22Rv1 (cell line): ENCODE measurements around the gene LHX2.
A peak's percentile ranks its signal among the peaks of the same experiment; 100 is the strongest.

ENCODE experiments used
- ZFX ChIP-seq: fragments of 450-650 bp; IDR thresholded peaks from 2 replicates; pipeline ENCODE4 v1.6.1; 2017; ENCODE audit warnings: antibody characterized with exemption, borderline replicate concordance
- TF ChIP-seq, protein P1 (sequence below): fragments of 450-650 bp; IDR thresholded peaks from 2 replicates; pipeline ENCODE4 v1.5.1; 2017; ENCODE audit warnings: mild to moderate bottlenecking

DNA sequence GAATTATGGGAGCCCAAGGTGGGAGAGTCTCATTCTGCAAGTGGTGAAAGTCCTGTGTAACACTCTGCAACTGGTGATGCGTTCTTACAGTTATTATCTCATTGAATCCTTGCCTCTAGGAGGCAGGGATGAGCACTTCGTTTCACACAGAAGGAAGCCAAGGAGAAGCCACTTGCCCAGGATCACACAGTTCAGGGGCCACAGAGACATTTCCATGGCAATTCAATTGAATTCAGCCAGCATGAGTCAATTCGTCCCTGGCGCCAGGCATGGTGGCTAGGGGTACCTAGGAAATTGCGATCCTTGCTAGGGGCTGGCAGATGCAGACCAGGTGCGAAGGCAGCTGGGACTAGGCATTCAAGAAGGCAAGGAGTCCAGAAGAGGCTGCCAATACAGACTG is 26.2 kb downstream of the LHX2 start:
- TF ChIP-seq, protein P1, sequence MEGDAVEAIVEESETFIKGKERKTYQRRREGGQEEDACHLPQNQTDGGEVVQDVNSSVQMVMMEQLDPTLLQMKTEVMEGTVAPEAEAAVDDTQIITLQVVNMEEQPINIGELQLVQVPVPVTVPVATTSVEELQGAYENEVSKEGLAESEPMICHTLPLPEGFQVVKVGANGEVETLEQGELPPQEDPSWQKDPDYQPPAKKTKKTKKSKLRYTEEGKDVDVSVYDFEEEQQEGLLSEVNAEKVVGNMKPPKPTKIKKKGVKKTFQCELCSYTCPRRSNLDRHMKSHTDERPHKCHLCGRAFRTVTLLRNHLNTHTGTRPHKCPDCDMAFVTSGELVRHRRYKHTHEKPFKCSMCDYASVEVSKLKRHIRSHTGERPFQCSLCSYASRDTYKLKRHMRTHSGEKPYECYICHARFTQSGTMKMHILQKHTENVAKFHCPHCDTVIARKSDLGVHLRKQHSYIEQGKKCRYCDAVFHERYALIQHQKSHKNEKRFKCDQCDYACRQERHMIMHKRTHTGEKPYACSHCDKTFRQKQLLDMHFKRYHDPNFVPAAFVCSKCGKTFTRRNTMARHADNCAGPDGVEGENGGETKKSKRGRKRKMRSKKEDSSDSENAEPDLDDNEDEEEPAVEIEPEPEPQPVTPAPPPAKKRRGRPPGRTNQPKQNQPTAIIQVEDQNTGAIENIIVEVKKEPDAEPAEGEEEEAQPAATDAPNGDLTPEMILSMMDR = peak; percentile 39
- TF ChIP-seq ZFX = no peak
